SU-DHL-6 (cell line): ENCODE measurements around the gene RASSF4.

ENCODE experiments used
- H2AFZ ChIP-seq: fragments of 200-600 bp; sonication (generic); 2 replicates; pipeline ENCODE4 v1.6.1; 2014; ENCODE audit warnings: low read depth, mild to moderate bottlenecking, moderate library complexity, mixed read lengths, antibody characterized with exemption, low read length; ENCODE audit not compliant: severe bottlenecking
- H3F3A ChIP-seq: fragments of 200-600 bp; shearing (Covaris generic); 2 replicates; pipeline ENCODE4 v1.6.0; 2016; ENCODE audit warnings: antibody characterized with exemption, mild to moderate bottlenecking; ENCODE audit not compliant: insufficient read depth
- H3K27ac ChIP-seq: fragments of 200-600 bp; sonication (generic); 2 replicates; pipeline ENCODE4 v1.5.1; 2016; ENCODE audit warnings: low read depth, mild to moderate bottlenecking, low read length, moderate library complexity, mixed read lengths
- H3K27me3 ChIP-seq: fragments of 200-600 bp; sonication (generic), shearing (Covaris generic); 2 replicates; pipeline ENCODE4 v1.6.0; 2014; ENCODE audit warnings: mild to moderate bottlenecking, low read length
- H3K36me3 ChIP-seq: fragments of 200-600 bp; sonication (generic); 2 replicates; pipeline ENCODE4 v1.6.1; 2014; ENCODE audit warnings: mild to moderate bottlenecking, low read length, mixed read lengths
- H3K4me2 ChIP-seq: fragments of 300-600, 200-600 bp; shearing (Covaris generic), sonication (generic); 2 replicates; pipeline ENCODE4 v1.6.0; 2014; ENCODE audit warnings: low read length, low read depth, mild to moderate bottlenecking; ENCODE audit not compliant: poor library complexity, severe bottlenecking
- H3K4me3 ChIP-seq: fragments of 200-600 bp; sonication (generic); 2 replicates; pipeline ENCODE4 v1.5.1; 2014; ENCODE audit warnings: antibody characterized with exemption, low read length, mild to moderate bottlenecking, mixed read lengths; ENCODE audit not compliant: insufficient read depth, poor library complexity, severe bottlenecking
- H3K79me2 ChIP-seq: fragments of 200-600 bp; sonication (generic); 2 replicates; pipeline ENCODE4 v1.6.1; 2014; ENCODE audit warnings: mild to moderate bottlenecking, low read length, moderate library complexity; ENCODE audit not compliant: insufficient read depth
- H3K9ac ChIP-seq: fragments of 200-600 bp; sonication (generic); 2 replicates; pipeline ENCODE4 v1.7.0; 2014; ENCODE audit warnings: mild to moderate bottlenecking, low read length
- H3K9me2 ChIP-seq: fragments of 200-600 bp; sonication (generic); replicated peaks from 2 replicates; pipeline ENCODE4 v1.6.1; 2014; ENCODE audit warnings: low read length; ENCODE audit not compliant: insufficient read depth
- H3K9me3 ChIP-seq: fragments of 200-600 bp; sonication (generic); 2 replicates; pipeline ENCODE4 v1.6.1; 2014; ENCODE audit warnings: low read length, mixed read lengths; ENCODE audit not compliant: insufficient read depth
- H4K20me1 ChIP-seq: fragments of 200-600 bp; sonication (generic); 2 replicates; pipeline ENCODE4 v1.6.1; 2014; ENCODE audit warnings: low read depth, mild to moderate bottlenecking, antibody characterized with exemption, low read length, moderate library complexity, mixed read lengths
- EZH2phosphoT487 ChIP-seq: fragments of 200-600 bp; sonication (generic), shearing (Covaris generic); conservative IDR thresholded peaks from 2 replicates; pipeline ENCODE4 v1.6.1; 2018; ENCODE audit warnings: mild to moderate bottlenecking, antibody characterized with exemption, low read length, moderate library complexity, mixed read lengths
- TF ChIP-seq, protein P1 (sequence below): fragments of 200-600 bp; sonication (generic); IDR thresholded peaks from one replicate; pipeline ENCODE4 v1.5.1; 2017; ENCODE audit warnings: antibody characterized with exemption, mild to moderate bottlenecking, low read length, moderate library complexity; ENCODE audit not compliant: insufficient read depth, poor library complexity, severe bottlenecking

The RASSF4 gene

GRCh38 chr10:44990965-44991364, 31.4 kb downstream of the RASSF4 start:
- H3K4me2 ChIP-seq: no peak overlapping the region
- H3K9me2 ChIP-seq: no peaks in the 10 kb centered on the region
- no peaks in the 10 kb centered on the region for H3K9me3 ChIP-seq
- no peaks in the 10 kb centered on the region for H3K79me2 ChIP-seq
- no peaks in the 10 kb centered on the region for H3K36me3 ChIP-seq
- H4K20me1 ChIP-seq: no peaks in the 10 kb centered on the region
- H3K9ac ChIP-seq: no peak overlapping the region
- no peak overlapping the region for H3K27ac ChIP-seq
- H3K27me3 ChIP-seq: no peaks in the 10 kb centered on the region
- no peak overlapping the region for H2AFZ ChIP-seq
- H3K4me3 ChIP-seq: no peak overlapping the region
- H3F3A ChIP-seq: no peaks in the 10 kb centered on the region
- TF ChIP-seq, protein P1, sequence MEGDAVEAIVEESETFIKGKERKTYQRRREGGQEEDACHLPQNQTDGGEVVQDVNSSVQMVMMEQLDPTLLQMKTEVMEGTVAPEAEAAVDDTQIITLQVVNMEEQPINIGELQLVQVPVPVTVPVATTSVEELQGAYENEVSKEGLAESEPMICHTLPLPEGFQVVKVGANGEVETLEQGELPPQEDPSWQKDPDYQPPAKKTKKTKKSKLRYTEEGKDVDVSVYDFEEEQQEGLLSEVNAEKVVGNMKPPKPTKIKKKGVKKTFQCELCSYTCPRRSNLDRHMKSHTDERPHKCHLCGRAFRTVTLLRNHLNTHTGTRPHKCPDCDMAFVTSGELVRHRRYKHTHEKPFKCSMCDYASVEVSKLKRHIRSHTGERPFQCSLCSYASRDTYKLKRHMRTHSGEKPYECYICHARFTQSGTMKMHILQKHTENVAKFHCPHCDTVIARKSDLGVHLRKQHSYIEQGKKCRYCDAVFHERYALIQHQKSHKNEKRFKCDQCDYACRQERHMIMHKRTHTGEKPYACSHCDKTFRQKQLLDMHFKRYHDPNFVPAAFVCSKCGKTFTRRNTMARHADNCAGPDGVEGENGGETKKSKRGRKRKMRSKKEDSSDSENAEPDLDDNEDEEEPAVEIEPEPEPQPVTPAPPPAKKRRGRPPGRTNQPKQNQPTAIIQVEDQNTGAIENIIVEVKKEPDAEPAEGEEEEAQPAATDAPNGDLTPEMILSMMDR: no peak
- TF ChIP-seq EZH2phosphoT487: no peak

- Histone ChIP-seq H3K27ac (no peak overlapping the region), H3K79me2 (no peaks in the 10 kb centered on the region), H3K4me3 (no peak overlapping the region), H4K20me1 (no peaks in the 10 kb centered on the region), H3K9me3 (no peaks in the 10 kb centered on the region), H3F3A (no peaks in the 10 kb centered on the region), H3K9me2 (no peaks in the 10 kb centered on the region), H3K36me3 (no peaks in the 10 kb centered on the region), H2AFZ (no peak overlapping the region), H3K4me2 (no peak overlapping the region), H3K9ac (no peak overlapping the region), H3K27me3 (no peaks in the 10 kb centered on the region)
- TF ChIP-seq, protein P1: no peak
- TF ChIP-seq EZH2phosphoT487: no peak
Observed at GRCh38 chr10:44991571-44991970, 32.0 kb downstream of the RASSF4 start.

DNA sequence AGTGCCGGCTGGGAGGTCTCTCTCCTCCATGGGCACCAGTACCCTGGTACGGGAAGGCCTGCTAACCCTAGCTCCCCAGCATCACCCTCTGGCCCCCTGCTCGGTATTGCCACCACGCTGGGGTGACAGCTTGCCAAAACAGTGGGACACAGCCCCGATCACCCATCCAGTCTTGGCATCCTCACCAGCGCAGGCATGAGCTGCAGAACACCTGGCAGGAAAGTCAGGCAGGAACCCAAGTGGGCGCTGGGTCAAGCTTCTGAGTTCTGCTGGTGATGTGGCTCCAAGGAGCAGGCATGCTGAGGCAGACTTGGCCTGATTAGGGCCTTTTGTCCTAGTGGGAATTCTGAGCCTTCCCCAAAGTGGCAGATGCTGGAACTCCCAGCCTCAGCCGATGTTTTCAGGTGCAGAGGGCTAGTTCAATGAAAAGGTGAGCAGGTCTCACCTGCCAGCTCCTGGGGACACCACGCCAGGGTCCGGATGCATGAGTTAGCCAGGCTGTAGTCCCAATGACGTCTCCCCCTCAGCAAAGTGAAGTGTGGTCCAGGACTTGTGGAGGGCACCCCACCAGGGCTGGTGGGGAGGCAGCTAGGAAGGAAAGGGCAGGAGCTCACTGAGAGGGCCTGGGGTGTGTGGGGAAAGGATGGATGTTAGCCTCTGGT, 32.6 kb downstream of the RASSF4 start:
- Histone ChIP-seq H3K36me3 (no peaks in the 10 kb centered on the region), H2AFZ (no peak overlapping the region), H3K9me2 (no peaks in the 10 kb centered on the region), H3K27me3 (no peaks in the 10 kb centered on the region), H3K79me2 (no peaks in the 10 kb centered on the region), H3K4me2 (no peak overlapping the region), H3K4me3 (no peak overlapping the region), H3K9ac (no peak overlapping the region), H3K9me3 (no peaks in the 10 kb centered on the region), H3F3A (no peaks in the 10 kb centered on the region), H3K27ac (no peak overlapping the region), H4K20me1 (no peaks in the 10 kb centered on the region)
- no peak for TF ChIP-seq EZH2phosphoT487
- TF ChIP-seq, protein P1: no peak
